Germinal center (tissue), 1 donor: ENCODE data around the gene PDE4D.

Experiments used
- DNase-seq: peaks from one replicate; pipeline ENCODE4 v3.0.0; 2012; ENCODE audit warnings: mixed read lengths, low spot score

Gene PDE4D

DNA sequence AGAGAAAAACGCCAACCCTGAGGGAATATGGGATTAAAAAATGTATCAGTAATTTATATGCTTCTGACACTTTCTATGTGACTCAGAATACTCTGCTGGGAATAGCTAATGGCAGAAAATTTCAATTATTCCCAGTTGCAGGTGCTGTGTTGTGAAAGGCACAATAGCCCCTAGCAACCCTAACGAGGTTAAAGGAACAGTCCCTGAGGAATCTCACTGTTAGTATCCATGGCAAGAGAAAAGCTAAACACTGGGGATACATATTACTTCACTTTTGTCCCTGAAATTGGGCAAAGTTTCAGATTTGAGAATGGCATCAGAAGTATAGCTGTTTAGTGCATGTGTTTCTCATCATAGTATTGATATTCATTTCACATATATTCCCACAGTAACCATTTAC lies 755.7 kb downstream of the PDE4D start:
- DNase-seq: no peak

DNA sequence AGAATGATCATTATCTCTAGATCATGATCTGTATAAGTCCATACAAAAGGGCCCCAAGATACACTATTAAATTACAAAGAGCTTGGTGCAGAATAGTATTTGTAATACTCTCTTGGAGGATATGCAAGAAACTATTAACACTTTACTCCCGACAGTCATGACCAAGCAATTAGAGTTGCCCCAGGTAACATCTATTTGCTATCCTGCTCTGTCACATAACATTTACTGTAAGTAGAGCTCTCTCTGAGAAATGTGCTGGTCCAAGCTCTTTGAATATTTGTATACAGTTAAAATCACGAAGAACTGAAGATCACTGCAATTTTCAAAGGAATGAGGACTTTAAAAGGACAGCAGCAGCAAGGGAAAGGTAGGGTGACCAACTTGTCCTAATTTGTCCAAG lies 757.0 kb downstream of the PDE4D start:
- no peak for DNase-seq

DNA sequence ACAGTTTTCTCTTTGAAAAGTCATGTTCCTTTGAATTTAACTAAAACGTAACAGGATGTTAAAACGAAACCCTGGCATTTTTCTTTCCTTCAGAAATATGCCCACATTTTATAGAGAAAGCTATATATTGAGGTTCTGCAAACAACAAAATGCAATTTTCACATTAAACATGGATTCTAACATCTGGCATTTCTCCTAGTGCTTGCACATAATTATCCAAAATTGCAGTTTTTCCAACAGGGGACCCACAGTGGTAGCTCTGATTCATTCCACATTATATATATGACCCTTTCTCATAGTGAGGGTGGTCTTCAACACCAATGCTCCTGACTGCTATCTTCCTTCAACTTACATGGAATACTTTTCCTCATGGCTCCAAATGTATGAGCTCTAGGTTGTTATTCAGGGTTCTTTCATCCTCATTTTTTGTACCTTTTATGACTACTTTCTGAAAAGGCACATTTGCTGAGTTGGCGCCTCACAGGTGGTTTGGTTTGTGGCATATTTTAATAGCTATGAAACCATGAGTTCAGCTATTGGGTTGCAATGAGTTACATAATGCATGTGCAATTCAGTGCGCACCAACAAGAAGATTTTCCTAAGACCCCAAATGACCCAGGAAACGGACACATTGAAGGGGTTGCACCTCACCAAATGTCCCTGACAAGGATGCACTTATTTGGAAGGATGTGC lies 758.9 kb downstream of the PDE4D start:
- DNase-seq: no peak

DNA sequence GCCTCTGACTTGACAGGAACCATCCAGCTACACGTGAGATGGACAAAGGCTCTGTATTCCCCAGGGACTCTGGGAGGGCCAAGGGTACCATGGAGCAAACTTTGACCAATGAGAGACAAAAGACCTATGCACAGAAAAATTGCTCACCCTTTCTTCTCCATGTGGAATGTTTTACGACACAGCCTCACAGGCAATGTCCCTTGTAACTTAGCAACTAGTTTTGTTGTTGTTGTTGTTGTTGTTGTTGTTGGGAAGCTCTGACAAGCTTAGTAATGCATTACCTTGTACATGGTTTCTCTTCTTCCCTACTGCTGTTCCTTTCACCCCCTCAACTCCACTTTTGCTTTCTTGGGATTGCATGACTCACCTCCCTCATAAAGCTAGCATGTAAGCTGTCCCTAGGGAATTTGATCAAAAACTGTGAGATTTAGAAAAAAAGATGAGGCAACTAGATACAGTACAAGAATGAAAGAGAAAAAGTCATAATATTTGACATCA lies 759.7 kb downstream of the PDE4D start:
- DNase-seq: no peak

DNA sequence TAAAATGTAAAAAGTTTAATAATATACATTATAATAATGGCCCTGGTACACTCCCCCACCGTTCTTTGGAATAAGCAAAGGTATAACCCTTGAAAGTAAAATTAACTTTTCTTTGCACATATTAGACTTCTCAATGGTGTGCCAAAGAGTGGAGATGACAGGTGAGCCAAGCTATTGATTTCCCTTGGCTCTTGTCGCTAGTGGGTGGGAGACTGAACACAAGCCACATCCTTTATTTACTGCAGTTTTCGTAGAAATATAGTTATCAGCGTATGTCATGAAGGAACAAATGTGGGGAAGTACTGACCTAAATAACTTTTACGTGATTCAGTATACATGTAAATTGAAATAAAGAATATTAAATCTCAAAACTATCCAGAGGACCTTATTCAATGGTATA lies 761.4 kb downstream of the PDE4D start:
- no peak for DNase-seq

DNA sequence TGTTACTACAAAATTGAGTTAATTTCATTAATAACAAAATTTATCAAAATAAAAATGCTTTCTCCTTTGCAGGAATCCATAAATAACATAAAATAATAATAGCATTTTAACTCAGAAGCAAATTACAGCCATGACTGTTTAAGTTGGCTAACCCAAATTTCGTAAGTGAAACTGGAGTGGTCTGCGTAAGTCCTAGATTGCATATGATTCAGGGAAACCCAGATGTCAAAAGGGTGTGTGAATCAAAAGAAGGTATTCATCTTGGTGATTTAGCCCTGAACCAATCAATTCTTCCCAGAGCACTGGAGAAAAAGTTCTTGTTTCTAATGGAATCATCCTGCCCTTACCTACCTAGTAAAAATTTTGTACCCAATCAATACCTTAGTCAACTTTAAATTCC lies 763.1 kb downstream of the PDE4D start:
- no peak for DNase-seq

DNA sequence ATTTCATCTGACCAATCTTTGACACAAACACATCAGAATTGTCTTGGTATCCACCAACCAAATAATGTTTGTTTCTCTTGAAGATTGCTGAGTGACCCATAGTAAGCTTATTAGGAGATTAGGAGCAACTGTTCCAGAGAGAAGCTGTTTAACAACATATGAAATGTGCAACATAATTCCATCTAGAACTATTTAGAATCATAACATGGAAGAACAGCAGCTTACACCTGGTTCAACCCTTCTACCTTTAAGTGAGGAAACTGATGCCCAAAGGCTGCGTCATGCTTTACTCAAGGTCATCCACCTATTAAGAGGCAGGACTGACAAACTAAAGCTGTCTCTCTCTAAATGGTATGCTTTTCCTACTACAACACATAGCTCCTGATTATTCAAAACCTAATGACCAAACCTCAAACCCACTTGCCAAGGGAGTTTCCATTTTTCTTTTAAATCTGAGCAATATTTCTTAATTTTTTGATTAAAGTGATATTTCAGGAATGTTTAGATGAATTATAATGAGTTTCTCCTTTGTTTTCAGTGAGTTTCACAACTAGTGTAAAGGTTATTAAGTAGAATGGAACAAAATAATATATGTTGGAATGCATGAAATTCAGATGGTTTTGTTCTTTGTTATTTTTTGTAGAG lies 764.8 kb downstream of the PDE4D start:
- no peak for DNase-seq

DNA sequence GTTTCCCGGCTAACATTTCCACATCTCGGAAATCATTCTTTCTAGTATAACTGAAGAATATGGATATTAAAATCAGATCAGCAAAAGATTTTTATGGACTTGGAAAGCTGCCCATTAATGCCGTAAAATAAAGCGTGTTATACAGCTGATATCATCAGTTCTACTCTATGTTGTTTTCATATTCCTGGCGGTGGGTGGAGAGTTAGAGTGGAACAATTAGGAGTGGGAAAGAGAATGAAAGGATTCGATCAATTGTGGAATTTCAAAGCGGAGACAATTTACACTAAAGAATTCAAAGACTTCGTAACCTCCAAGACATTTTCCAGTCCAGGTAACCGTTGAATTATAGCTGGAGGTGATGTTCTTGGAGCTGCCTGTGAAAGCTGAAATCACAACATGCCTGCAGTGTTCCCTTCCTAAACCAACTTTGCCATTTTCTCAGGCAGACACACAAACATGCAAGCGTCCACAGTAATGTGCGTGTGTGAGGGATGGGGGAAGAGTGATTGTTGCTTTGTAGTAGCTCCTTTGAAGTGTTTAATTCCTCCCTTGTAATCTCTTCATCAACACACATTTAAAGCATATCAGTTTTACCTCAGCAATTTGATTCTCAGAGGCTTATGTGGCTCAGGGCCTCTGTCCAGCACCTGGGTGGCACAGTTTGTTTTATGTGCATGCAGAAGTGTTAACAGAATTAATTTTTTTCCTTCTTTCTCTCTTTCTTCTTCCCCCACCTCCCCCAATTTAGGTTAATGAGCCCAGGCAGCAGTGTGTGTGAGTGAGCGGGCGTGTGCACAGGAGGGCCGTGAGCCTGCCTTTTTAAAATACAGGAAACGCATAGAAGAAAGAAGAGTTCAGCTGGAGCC lies 766.6 kb downstream of the PDE4D start:
- no peak for DNase-seq

DNA sequence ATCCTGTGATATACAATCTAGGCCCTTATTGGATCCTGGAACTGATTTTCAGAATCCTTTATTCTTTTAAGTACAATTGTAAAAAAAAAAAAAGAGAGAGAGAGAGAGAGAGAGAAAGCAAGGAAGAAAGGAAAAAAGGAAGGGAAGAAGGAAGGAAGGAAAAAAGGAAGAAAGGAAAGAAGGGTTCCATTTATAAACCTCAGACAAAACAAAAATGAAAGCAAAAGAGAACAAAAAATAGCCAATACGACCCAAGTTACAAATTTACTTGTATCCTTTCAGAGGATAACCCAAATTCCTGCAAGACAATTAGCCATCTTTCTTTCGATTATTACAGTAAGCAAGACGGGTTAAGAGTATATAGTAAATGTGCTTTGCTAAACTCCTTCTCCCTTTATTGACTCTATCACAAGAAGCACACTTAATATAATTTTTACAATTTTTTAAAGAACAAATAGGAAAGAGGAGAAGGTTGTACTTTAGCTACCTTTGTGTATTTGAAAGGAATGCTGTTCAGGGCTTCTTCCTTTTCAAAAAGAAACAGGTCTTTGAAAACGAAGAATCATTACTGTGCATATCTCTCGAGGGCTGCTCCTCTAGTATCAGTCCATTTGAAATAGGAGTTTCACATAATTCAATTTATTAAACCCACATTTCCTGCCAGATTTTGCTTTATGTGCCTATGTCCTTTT lies 767.4 kb downstream of the PDE4D start:
- DNase-seq: no peak

DNA sequence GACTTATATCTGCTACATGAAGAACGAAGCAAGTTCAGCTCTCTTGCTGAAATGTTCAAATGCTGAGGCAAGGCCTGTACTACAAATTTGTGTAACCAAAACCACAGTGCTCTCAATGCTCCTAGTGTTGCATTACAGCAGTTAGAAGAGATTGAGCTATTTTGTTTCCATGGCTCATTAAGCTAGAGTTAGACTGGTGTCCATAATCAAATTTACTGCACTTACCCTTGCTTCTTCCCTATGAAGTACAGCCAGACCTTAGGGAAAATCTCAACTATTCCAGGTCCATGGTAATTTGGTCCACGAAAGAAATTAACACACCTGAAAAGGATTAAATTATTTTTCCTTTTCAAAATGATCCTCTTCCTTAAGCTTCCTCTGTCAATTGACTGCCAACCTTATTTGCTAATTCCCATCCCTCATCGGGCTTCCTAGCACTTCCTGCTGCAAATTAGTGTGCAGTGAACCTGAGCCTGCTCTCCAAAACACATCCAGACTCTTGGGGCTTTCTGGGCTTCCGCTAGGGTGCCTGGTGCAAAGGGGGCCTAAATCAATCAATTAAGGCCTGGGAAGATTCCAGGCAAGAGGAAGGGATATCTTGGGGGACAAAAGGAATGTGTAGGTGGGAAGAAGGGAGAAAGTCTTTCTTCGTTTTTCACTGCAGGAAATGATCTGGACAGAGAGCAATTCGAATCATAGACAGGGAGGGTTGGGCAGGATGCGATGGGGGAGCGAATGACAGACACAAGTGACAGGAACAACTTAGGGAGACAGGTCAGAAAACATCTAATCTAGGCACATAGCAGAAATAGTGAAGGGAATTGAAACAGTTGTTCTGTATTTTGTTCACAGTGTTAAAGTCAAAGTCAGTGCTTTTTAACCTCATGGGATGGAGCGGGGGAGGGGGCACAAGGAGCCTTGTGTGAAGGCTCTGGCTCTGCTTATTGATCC lies 768.2 kb downstream of the PDE4D start:
- DNase-seq: no peak

DNA sequence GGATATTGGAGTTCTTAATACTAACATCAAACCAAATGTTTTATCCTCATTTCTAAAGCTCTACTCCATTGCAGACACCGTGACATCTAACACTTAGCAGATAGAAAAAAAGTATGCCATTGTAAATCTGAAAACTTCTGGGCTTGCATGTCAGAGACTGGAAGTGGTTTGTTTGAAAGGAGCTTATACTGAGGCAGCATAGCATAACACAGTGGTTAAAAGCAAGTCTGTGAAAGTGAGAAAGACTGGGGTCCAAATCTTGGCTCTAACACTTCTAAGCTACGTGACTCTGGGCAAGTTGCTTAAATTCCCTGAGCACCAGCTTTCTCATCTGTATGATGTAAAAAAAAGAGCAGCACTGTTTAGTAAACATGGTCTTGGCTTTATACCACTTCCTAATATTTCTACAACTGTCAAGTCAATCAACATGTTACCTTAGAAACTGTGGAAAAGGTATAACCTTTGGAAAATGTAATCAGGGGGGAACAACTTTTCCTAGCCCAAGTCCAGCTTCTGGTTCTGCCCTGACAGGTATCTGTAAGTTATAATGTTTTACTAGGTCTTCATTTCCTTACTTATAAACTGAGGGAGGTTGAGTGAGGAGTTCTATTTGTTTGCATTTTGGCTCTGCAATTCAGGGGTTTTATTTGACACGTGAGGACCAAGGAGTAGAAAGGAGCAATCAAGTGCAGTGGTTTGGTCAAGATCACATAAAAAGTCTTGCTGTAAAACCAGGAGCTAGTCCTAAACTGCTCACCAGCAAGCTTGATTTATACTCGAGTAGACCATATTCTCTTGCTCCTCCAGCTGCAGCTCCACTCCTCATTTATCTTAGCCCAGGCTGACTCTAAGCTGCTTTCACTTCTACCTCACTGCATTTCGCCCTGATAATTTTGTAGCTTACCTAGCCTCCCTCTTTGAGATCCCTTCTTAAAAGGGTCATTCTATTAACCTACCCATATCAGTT lies 769.6 kb downstream of the PDE4D start:
- DNase-seq: no peak

DNA sequence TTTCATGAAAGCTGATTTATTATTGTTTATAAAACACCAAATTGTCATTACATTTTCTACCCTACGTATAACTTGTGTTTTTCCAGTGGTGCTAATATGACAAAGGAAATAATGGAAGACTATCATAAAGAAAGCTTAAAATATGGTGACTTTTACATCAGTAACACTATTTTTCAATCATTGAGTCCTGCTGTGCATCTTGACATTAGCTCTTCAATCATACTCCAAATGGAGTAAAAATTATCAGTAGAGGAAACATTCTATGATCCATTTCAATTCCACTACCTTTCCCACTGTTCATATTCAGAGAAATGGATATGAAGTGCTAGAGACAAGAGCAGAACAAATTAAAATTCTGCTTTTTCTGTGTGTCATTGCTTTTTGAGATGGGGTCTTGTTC lies 774.0 kb downstream of the PDE4D start:
- no peak for DNase-seq

DNA sequence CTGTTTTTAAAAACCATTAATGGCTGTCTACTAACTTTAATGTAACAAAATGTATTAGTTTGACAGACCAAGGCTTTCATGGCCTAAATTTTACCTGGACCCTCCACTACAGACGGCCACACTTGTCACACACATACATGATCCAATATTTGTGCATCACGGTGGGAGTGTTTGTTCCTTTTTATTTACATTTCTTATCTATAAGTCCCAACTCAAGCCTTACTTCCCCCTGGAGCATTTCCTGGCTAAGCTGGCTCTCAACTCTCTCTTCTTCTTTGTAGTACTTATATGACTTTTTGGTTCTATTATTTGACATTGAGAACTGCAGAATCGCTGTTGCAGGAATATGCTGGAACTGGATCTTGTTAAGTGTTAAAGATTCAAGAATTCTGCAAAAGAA lies 776.2 kb downstream of the PDE4D start:
- no peak for DNase-seq

DNA sequence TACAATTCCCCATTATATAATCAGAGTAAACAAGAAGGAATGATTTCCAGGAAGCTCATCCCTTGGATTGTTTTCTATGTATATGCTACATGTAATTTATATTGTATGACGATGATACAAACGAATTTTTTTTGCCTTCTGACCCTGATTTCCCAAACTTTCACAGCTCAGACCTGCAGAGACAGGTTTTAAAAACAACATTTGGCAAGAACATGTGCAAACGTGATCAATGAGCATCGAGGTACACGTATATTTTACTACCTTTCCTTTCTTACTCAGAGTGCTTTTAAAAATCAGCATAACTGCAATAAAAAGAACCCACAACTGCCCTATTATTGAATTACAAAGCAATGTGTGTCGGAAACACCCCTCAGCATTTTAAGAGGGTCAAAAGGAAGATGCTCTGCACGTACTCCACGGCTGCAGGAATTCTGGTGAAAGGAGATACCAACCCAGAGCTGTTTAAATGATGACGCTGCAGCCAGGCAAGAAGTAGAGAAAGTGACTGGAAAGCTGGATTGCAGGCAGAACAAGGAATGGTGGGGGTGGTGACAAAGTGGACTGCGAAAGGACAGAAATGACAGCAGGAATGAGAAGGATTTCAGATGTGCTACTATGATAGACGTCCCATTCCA lies 777.2 kb downstream of the PDE4D start:
- no peak for DNase-seq

DNA sequence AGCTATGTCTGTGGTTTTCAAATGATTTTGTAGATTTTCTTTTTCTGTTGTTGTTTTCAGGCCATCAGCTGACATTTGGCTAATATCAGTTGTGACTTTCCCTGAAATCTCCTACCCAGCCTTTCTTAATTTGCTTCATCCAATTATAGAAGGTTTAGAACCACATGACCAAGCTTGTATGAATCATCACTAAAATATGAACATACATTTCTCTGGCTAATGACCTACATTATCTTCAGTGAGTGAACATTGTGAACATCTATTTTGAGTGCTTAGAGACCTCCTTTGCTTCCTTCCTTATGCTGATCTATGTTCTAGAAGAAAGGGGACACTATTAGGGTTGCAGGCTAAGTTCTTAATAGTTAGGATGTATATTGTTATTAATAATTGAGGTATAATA lies 778.2 kb downstream of the PDE4D start:
- DNase-seq: no peak

DNA sequence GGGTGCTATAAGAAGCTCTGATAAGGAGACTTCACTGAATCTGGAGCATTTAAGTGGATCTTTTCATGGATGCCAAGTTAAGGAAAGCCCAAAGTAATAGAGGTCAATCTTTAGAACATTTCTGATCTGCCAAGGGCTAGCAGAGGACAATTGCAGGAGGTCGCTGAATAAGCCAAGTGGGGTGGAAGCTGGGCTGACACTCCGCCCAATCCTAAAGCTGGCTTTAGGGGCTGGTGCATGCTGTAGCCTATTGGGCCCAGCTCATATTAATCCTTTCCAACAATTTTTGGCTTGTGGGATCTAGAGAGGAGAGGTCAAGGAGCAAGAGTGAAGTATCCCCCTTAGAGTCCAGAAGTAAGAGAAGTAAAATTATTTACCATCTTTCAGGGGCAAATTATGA lies 784.1 kb downstream of the PDE4D start:
- no peak for DNase-seq

DNA sequence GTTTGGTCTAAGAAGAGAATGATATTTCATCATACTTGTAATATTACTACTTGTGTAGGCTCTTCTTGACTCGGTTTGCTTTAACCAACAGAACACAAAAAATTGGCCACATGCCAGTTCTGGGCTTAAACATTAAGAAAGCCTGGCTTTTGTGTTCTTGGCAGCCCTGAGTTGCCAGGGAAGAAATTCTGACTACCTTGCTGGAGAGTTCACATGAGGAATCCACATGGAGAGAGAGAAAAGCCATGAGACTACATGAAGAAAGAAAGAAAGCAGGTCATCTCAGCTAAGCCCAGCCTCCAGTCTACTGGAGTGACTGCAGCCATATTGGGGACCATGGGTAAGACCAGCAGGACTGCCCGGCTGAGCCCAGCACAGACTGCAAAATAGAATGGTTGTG lies 785.8 kb downstream of the PDE4D start:
- no peak for DNase-seq

DNA sequence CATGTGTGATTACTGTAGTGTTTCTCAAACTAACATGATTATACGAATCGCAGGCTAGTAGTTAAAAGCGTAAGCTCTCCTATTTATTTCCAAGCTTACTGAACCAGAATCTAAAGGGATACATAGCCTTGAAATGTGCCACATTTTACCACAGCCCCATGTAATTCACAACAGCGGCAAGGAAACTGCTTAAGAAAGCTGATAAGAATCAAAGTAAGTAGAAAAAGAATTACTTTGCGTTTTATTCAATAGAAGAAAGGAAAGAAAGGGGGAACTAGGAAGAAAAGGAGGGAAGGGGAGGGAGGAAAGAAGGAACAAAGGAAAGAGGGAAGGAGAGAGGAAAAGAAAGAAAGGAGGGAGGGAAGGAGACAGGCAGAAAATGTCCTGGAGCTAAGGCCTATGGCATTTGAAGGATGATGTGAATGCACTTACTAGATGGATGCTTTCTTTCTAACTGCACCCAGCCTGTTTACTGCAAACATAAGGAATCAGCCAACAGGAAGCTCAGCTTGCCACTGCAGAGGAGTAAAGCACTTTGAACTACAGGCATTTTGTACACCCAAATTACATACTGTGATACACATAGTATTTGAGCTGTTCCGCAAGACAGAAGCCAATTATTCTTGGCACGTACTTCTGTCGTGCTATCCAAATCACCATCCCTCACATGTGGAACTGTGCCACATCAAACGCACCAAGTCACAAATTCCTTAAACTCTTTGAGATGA lies 789.0 kb downstream of the PDE4D start:
- no peak for DNase-seq

DNA sequence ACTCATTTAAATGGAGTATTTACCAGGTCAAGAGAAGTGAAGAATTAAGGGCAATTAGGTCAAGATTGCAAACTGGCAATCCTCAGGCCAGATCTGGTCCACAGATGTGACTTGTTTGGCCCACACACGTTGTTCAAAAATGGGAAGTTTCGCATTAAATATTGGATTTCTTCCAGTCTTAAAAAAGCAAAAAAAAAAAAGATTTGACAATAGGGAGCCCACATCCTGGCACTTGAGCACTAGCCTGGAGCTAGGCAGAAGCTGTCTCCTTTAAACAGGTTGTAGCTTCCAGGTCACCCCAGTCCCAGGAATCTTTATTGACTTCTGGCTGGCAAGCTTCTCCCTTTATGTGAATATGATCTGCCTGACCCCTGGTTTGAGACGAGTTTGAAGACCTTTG lies 790.2 kb downstream of the PDE4D start:
- no peak for DNase-seq
